ENCODE data around the gene YIPF5. TPM values are rescaled to one million over a fixed set of nuclear protein-coding genes. Genes with fewer than 3 reads are reported as not detected.

Gene YIPF5
- polyA plus RNA-seq, 3 donors: 12.1 to 41.4 (median 32.4) TPM

GRCh38 chr5:144177548-144177947 lies 7.1 kb upstream of the YIPF5 start:
- Mint-ChIP-seq H3K9me3 (peaks cover 0 to 2% (median 0%) of the 10 kb centered on the region in 7 donors), H3K27ac (no peak overlapping the region), H3K4me1 (no peaks in the 10 kb centered on the region), H3K27me3 (ENCODE audit: low read depth in 3 of 3) (peaks cover 7 to 20% (median 12%) of the 10 kb centered on the region in 3 donors), H3K4me3 (no peak overlapping the region), H3K36me3 (no peaks in the 10 kb centered on the region)
- H3K27ac ChIP-seq (ENCODE audit: low read depth in 1 of 2, low read length in 2 of 2): no peak overlapping the region
- TF ChIP-seq CTCF (IDR thresholded peaks at IDR 0.05): no peak
- H3K27me3 ChIP-seq (ENCODE audit: control insufficient read depth in 2 of 2, insufficient read depth in 2 of 2, low read length in 2 of 2): peaks cover 12% of the 10 kb centered on the region in 2 donors
- no peaks in the 10 kb centered on the region for H3K79me2 ChIP-seq (ENCODE audit: insufficient read depth, low read length)
- intact Hi-C loops (cut with micrococcal nuclease): no loop called here
- no peaks in the 10 kb centered on the region for H4K20me1 ChIP-seq (ENCODE audit: insufficient read depth, low read length)
- H3K4me2 ChIP-seq (replicated peaks; ENCODE audit: extremely low read depth, low read length, poor library complexity, severe bottlenecking): no peak overlapping the region
- H3K9me3 ChIP-seq (replicated peaks in 1 of 2; ENCODE audit: control insufficient read depth in 1 of 2, insufficient read depth in 1 of 2, low read length in 2 of 2): no peaks in the 10 kb centered on the region
- DNase-seq: no peak
- WGBS (ENCODE audit: insufficient coverage): 83% methylated on average over 2 of the region's 3 CpGs
- no peaks in the 10 kb centered on the region for H3K36me3 ChIP-seq (replicated peaks in 1 of 2; ENCODE audit: control insufficient read depth in 1 of 2, insufficient read depth in 2 of 2, low read length in 2 of 2)
- H3K9ac ChIP-seq (ENCODE audit: insufficient read depth, low read length, poor library complexity, severe bottlenecking): no peak overlapping the region
- no peak overlapping the region for H3K4me3 ChIP-seq (replicated peaks in 1 of 3; ENCODE audit: low read depth in 2 of 3, low read length in 3 of 3)
- H2AFZ ChIP-seq (ENCODE audit: insufficient read depth, low read depth, low read length, poor library complexity, severe bottlenecking): no peak overlapping the region
- no peaks in the 10 kb centered on the region for H3K4me1 ChIP-seq (ENCODE audit: control insufficient read depth in 1 of 2, insufficient read depth in 2 of 2, low read length in 2 of 2)

- intact Hi-C loops (cut with micrococcal nuclease): no loop called here
- H3K27ac ChIP-seq (ENCODE audit: low read depth in 1 of 2, low read length in 2 of 2): no peak overlapping the region
- H4K20me1 ChIP-seq (ENCODE audit: insufficient read depth, low read length): no peaks in the 10 kb centered on the region
- H3K27me3 ChIP-seq (ENCODE audit: control insufficient read depth in 2 of 2, insufficient read depth in 2 of 2, low read length in 2 of 2): peaks cover 12 to 17% of the 10 kb centered on the region in 2 donors
- TF ChIP-seq CTCF (IDR thresholded peaks at IDR 0.05): no peak
- Mint-ChIP-seq H3K36me3 (peaks cover under 1% of the 10 kb centered on the region in 2 donors), H3K4me1 (peaks cover 16% of the 10 kb centered on the region), H3K4me3 (no peak overlapping the region), H3K9me3 (no peaks in the 10 kb centered on the region), H3K27ac (no peak overlapping the region), H3K27me3 (ENCODE audit: low read depth in 3 of 3) (peaks cover 6 to 21% (median 13%) of the 10 kb centered on the region in 3 donors)
- H3K9me3 ChIP-seq (replicated peaks in 1 of 2; ENCODE audit: control insufficient read depth in 1 of 2, insufficient read depth in 1 of 2, low read length in 2 of 2): no peaks in the 10 kb centered on the region
- peaks cover 17% of the 10 kb centered on the region for H3K79me2 ChIP-seq (ENCODE audit: insufficient read depth, low read length)
- peaks cover 12 to 15% of the 10 kb centered on the region in 2 donors for H3K4me1 ChIP-seq (ENCODE audit: control insufficient read depth in 1 of 2, insufficient read depth in 2 of 2, low read length in 2 of 2)
- DNase-seq: no peak
- no peak overlapping the region for H2AFZ ChIP-seq (ENCODE audit: insufficient read depth, low read depth, low read length, poor library complexity, severe bottlenecking)
- H3K4me2 ChIP-seq (replicated peaks; ENCODE audit: extremely low read depth, low read length, poor library complexity, severe bottlenecking): no peak overlapping the region
- H3K4me3 ChIP-seq (replicated peaks in 1 of 3; ENCODE audit: low read depth in 2 of 3, low read length in 3 of 3): no peak overlapping the region
- peaks cover under 1 to 1% of the 10 kb centered on the region in 2 donors for H3K36me3 ChIP-seq (replicated peaks in 1 of 2; ENCODE audit: control insufficient read depth in 1 of 2, insufficient read depth in 2 of 2, low read length in 2 of 2)
- no peak overlapping the region for H3K9ac ChIP-seq (ENCODE audit: insufficient read depth, low read length, poor library complexity, severe bottlenecking)
- no CpG with 5 or more reads among the region's 3 CpGs for WGBS (ENCODE audit: insufficient coverage)
These were observed 3.3 kb upstream of the YIPF5 start for GRCh38 chr5:144173766-144174165.

Data from CD14-positive monocyte (primary cell).